H1 (cell line): ENCODE results near the gene MOB3B. TPM values are rescaled to one million over a fixed set of nuclear protein-coding genes. Genes with fewer than 3 reads are reported as not detected.

Experiments used
- CTCF ChIA-PET: fragments of 300-600 bp; sonication (Branson Sonifier 250); formaldehyde crosslinking; loops from one replicate; lab custom pipeline; 2021; ENCODE audit not compliant: partially characterized antibody; lab: Charles Lee
- POLR2A ChIA-PET: fragments of 300-600 bp; sonication (Branson Sonifier 250); formaldehyde crosslinking; loops from one replicate; lab custom pipeline; 2021; ENCODE audit warnings: inconsistent platforms; ENCODE audit not compliant: partially characterized antibody; lab: Charles Lee
- DNase-seq, 2 experiments: peaks; one replicate each; pipeline versions ENCODE4 v3.0.0 to v3.0.0-alpha.2; 2010 to 2022; ENCODE audit warnings: low spot score in 2 of 2, low read depth in 1 of 2, mixed read lengths in 1 of 2
- FAIRE-seq: peaks from 2 replicates; lab custom pipeline; 2011; peaks lifted over from hg19 to GRCh38; lab: Jason Lieb, UNC
- H2AFZ ChIP-seq: 2 replicates; pipeline ENCODE4 v1.8.1; 2012; ENCODE audit warnings: low read length, inconsistent platforms
- H2AK5ac ChIP-seq: 2 replicates; pipeline ENCODE4 v1.6.1; 2013; ENCODE audit warnings: low read depth, low read length
- H2BK120ac ChIP-seq: replicated peaks from 2 replicates; pipeline ENCODE3; 2013; ENCODE audit warnings: low read depth, low read length, inconsistent platforms
- H2BK12ac ChIP-seq: 2 replicates; pipeline ENCODE4 v1.6.1; 2013; ENCODE audit warnings: low read depth, low read length
- H2BK15ac ChIP-seq: 2 replicates; pipeline ENCODE4 v1.6.1; 2013; ENCODE audit warnings: low read length
- H2BK20ac ChIP-seq: 2 replicates; pipeline ENCODE4 v1.6.1; 2013; ENCODE audit warnings: low read length
- H2BK5ac ChIP-seq: 2 replicates; pipeline ENCODE4 v1.6.1; 2013; ENCODE audit warnings: low read depth, low read length
- H3K14ac ChIP-seq: 2 replicates; pipeline ENCODE4 v1.6.1; 2013; ENCODE audit warnings: inconsistent platforms; ENCODE audit not compliant: insufficient read length
- H3K18ac ChIP-seq: 2 replicates; pipeline ENCODE4 v1.6.1; 2013; ENCODE audit warnings: low read length; ENCODE audit errors: extremely low read depth
- H3K23ac ChIP-seq: 2 replicates; pipeline ENCODE4 v1.6.1; 2013; ENCODE audit warnings: inconsistent platforms; ENCODE audit not compliant: insufficient read length
- H3K23me2 ChIP-seq: 2 replicates; pipeline ENCODE4 v1.6.1; 2013; ENCODE audit warnings: low read depth, low read length
- H3K27ac ChIP-seq: 2 replicates; pipeline ENCODE4 v1.6.1; 2011; ENCODE audit warnings: low read depth, low read length, inconsistent platforms
- H3K27me3 ChIP-seq, 4 experiments: replicated peaks in 1 of 4; 1 replicate in 1 of 4; 2 replicates in 3 of 4; pipeline versions ENCODE4 v1.6.1 to v1.8.1; 2011 to 2013; ENCODE audit warnings: low read length in 3 of 4, mild to moderate bottlenecking in 3 of 4, inconsistent platforms in 2 of 4, mixed read lengths in 2 of 4, moderate library complexity in 1 of 4; ENCODE audit not compliant: control insufficient read depth in 3 of 4, insufficient read depth in 3 of 4; ENCODE audit errors: extremely low read depth in 1 of 4
- H3K36me3 ChIP-seq, 4 experiments: 2 replicates each; pipeline versions ENCODE4 v1.6.1 to v1.8.1; 2011 to 2013; ENCODE audit warnings: mild to moderate bottlenecking in 4 of 4, low read length in 3 of 4, moderate library complexity in 2 of 4, control low read depth in 1 of 4, inconsistent platforms in 1 of 4; ENCODE audit not compliant: insufficient read depth in 4 of 4, control insufficient read depth in 2 of 4
- H3K4ac ChIP-seq: replicated peaks from 2 replicates; pipeline ENCODE3; 2013; ENCODE audit warnings: low read length, low read depth, mixed read lengths, inconsistent platforms; ENCODE audit not compliant: insufficient read length
- H3K4me1 ChIP-seq, 4 experiments: replicated peaks in 1 of 4; 1 replicate in 1 of 4; 2 replicates in 3 of 4; pipeline versions ENCODE4 v1.6.1 to v1.8.1; 2011 to 2013; ENCODE audit warnings: low read length in 3 of 4, inconsistent platforms in 2 of 4, mixed read lengths in 1 of 4; ENCODE audit not compliant: insufficient read depth in 4 of 4, control insufficient read depth in 3 of 4
- H3K4me2 ChIP-seq, 2 experiments: 2 replicates each; pipeline versions ENCODE4 v1.6.1 to v1.8.1; 2011 to 2013; ENCODE audit warnings: low read depth in 2 of 2, low read length in 2 of 2, control low read depth in 1 of 2, inconsistent platforms in 1 of 2, mild to moderate bottlenecking in 1 of 2; ENCODE audit not compliant: insufficient read depth in 1 of 2
- H3K4me3 ChIP-seq, 4 experiments: fragments of 200-600, 300-600 bp in 1 of 4; sonication (generic), shearing (Covaris generic), sonication (Bioruptor Twin) in 1 of 4; 2 replicates each; pipeline versions ENCODE4 v1.5.1 to v1.8.1; 2011 to 2016; ENCODE audit warnings: low read length in 4 of 4, low read depth in 3 of 4, control low read depth in 2 of 4, inconsistent platforms in 2 of 4, mild to moderate bottlenecking in 2 of 4, mixed read lengths in 1 of 4, moderate library complexity in 1 of 4; ENCODE audit not compliant: insufficient read depth in 2 of 4; ENCODE audit errors: extremely low read depth in 1 of 4
- H3K56ac ChIP-seq: replicated peaks from 2 replicates; pipeline ENCODE3; 2013; ENCODE audit warnings: low read depth, mild to moderate bottlenecking, mixed read lengths, low read length, inconsistent platforms; ENCODE audit not compliant: insufficient read length
- H3K79me1 ChIP-seq: 2 replicates; pipeline ENCODE4 v1.6.1; 2013; ENCODE audit warnings: low read depth, low read length, control low read depth
- H3K79me2 ChIP-seq, 2 experiments: 2 replicates each; pipeline versions ENCODE4 v1.6.1 to v1.8.1; 2012 to 2013; ENCODE audit warnings: low read length in 2 of 2, mild to moderate bottlenecking in 2 of 2, inconsistent platforms in 1 of 2; ENCODE audit not compliant: insufficient read depth in 2 of 2, control insufficient read depth in 1 of 2
- H3K9ac ChIP-seq, 4 experiments: replicated peaks in 1 of 4; 1 replicate in 1 of 4; 2 replicates in 3 of 4; pipeline versions ENCODE4 v1.6.1 to v1.8.1; 2011 to 2013; ENCODE audit warnings: low read depth in 3 of 4, low read length in 3 of 4, control low read depth in 2 of 4, mild to moderate bottlenecking in 2 of 4, moderate library complexity in 2 of 4, inconsistent platforms in 1 of 4; ENCODE audit errors: extremely low read depth in 1 of 4
- H3K9me3 ChIP-seq, 2 experiments: 2 replicates each; pipeline versions ENCODE4 v1.6.1 to v1.8.1; 2012 to 2013; ENCODE audit warnings: mild to moderate bottlenecking in 2 of 2, moderate library complexity in 2 of 2, control low read depth in 1 of 2, inconsistent platforms in 1 of 2, low read depth in 1 of 2, low read length in 1 of 2, mixed read lengths in 1 of 2; ENCODE audit not compliant: insufficient read depth in 2 of 2
- H4K20me1 ChIP-seq, 2 experiments: replicated peaks in 1 of 2; 2 replicates each; pipeline versions ENCODE3 to v1.8.1; 2011 to 2013; ENCODE audit warnings: inconsistent platforms in 2 of 2, low read length in 2 of 2, mild to moderate bottlenecking in 1 of 2; ENCODE audit not compliant: insufficient read depth in 2 of 2, control insufficient read depth in 1 of 2
- H4K5ac ChIP-seq: 2 replicates; pipeline ENCODE4 v1.6.1; 2013; ENCODE audit warnings: low read length, low read depth, mixed read lengths, inconsistent platforms; ENCODE audit not compliant: insufficient read length
- H4K8ac ChIP-seq: 2 replicates; pipeline ENCODE4 v1.8.0; 2013; ENCODE audit warnings: mild to moderate bottlenecking, moderate library complexity, low read length, inconsistent platforms; ENCODE audit not compliant: insufficient read depth; ENCODE audit errors: extremely low read depth
- H4K91ac ChIP-seq: replicated peaks from 2 replicates; pipeline ENCODE3; 2013; ENCODE audit warnings: low read length, mixed read lengths, inconsistent platforms; ENCODE audit not compliant: insufficient read length
- ASH2L ChIP-seq: fragments of 200-600, 300-600 bp; sonication (generic); IDR thresholded peaks from one replicate; pipeline ENCODE4 v1.7.1; 2017; ENCODE audit warnings: low read length
- CEBPB ChIP-seq: IDR thresholded peaks from 2 replicates; pipeline ENCODE4 v1.6.1; 2012; ENCODE audit warnings: low read depth, low read length
- CTBP2 ChIP-seq: IDR thresholded peaks from 2 replicates; pipeline ENCODE4 v1.7.0; 2011; ENCODE audit warnings: borderline replicate concordance, mild to moderate bottlenecking, moderate library complexity, mixed read lengths, low read length; ENCODE audit not compliant: insufficient read depth, insufficient read length
- HDAC2 ChIP-seq, 2 experiments: fragments of 300-600 bp in 1 of 2; sonication (generic) in 1 of 2; IDR thresholded peaks; 2 replicates each; pipeline ENCODE4 v1.6.1; 2011 to 2012; ENCODE audit warnings: low read depth in 2 of 2, low read length in 2 of 2, mild to moderate bottlenecking in 2 of 2, moderate library complexity in 2 of 2, borderline replicate concordance in 1 of 2, inconsistent platforms in 1 of 2
- NRF1 ChIP-seq: IDR thresholded peaks from 2 replicates; pipeline ENCODE4 v1.6.1; 2011; ENCODE audit warnings: mild to moderate bottlenecking, low read depth, low read length, improper control_type of control experiment
- POLR2AphosphoS5 ChIP-seq: IDR thresholded peaks from 2 replicates; pipeline ENCODE4 v1.6.1; 2011; ENCODE audit warnings: low read depth, low read length
- SAP30 ChIP-seq: fragments of 300-600 bp; sonication (generic); IDR thresholded peaks from 2 replicates; pipeline ENCODE4 v1.7.1; 2012; ENCODE audit warnings: low read length, moderate library complexity, mild to moderate bottlenecking, inconsistent platforms; ENCODE audit not compliant: insufficient read depth, insufficient replicate concordance
- SP1 ChIP-seq: IDR thresholded peaks from 2 replicates; pipeline ENCODE4 v1.6.1; 2011; ENCODE audit warnings: low read depth, low read length
- SRF ChIP-seq: IDR thresholded peaks from 2 replicates; pipeline ENCODE4 v1.6.1; 2011; ENCODE audit warnings: mild to moderate bottlenecking, low read depth, low read length, moderate library complexity
- TBP ChIP-seq: IDR thresholded peaks from 2 replicates; pipeline ENCODE4 v1.6.1; 2011; ENCODE audit warnings: low read depth, low read length, improper control_type of control experiment
- TCF12 ChIP-seq: IDR thresholded peaks from 2 replicates; pipeline ENCODE4 v1.6.1; 2011; ENCODE audit warnings: low read depth, mild to moderate bottlenecking, low read length
- WGBS, 2 experiments: shearing (Covaris generic) in 1 of 2; methylation state at CpG; one replicate each; pipeline versions ENCODE4 v1.1.6 to v1.1.7; 2013 to 2015; ENCODE audit warnings: low lambda C conversion rate in 2 of 2, mixed read lengths in 2 of 2, inconsistent platforms in 1 of 2, low coverage in 1 of 2, missing lambda C conversion rate in 1 of 2; ENCODE audit not compliant: insufficient replicate concordance in 2 of 2, insufficient coverage in 1 of 2, insufficient read length in 1 of 2; ENCODE audit errors: extremely low coverage in 1 of 2, missing lambda C conversion rate in 1 of 2; 5-methylcytosine and 5-hydroxymethylcytosine counted together
- polyA plus RNA-seq, 7 experiments: library from polyadenylated mRNA; depleted of rRNA in 3 of 7; stranded (reverse) in 5 of 7; unstranded in 2 of 7; fragments of >200 nt in 5 of 7; fragments of 200-250 nt in 2 of 7; gene quantifications; 1 replicate in 5 of 7; 2 replicates in 1 of 7; 4 replicates in 1 of 7; pipeline versions ENCODE4 v1.2.1 to v1.2.3, GENCODE V29; 2011 to 2013; ENCODE audit warnings: missing spikeins in 2 of 7, mixed read lengths in 2 of 7
- total RNA-seq: library from RNA; stranded (reverse); fragmentation: NEBNext Ultra II Directional; extraction: Animal tissue kit (Norgen Biotek cat#: 25700); gene quantifications from 2 replicates; pipeline ENCODE4 v1.2.1, GENCODE V29; 2021
- TF ChIP-seq, protein P1 (sequence below): IDR thresholded peaks from 2 replicates; pipeline ENCODE4 v1.6.1; 2012; ENCODE audit warnings: inconsistent platforms

MOB3B gene
- total and polyA plus RNA-seq, 2 of the 8 experiments (the other 6 are each of a cell fraction or from before 2014, with no cell fraction given) = 12.7 to 16.1 TPM

DNA sequence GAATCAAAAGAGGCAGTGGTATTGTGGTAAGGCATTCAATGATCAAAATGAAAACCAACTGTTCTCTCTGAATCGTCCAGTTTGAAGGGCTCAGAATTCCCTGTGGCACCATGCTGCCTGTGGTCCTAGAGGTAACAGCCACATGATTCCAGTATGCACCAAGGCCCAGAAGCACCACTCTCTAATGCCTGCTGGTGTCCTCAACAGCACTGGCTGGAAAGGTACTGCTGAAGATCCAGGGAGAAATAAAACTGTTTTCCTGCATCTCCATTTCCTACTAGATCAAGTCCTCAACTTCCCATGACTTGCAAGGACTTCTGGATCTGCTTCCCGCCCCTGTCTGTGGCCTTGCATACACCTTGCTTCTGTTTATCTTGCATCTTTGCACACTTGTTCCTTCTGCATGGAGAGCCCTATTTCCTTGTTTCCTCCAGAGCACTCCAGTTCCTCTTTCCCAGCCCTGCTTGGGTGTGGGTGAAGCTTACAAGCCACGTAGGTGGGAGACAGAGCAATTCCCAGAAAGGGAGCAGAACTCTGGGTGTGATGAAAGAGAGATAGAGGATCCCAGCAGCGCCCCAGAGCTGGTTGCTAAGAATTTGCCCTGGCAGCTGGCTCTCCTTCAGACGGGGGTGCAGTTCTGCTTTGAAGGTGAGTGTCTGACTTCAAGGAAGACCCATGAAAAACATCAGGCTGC lies 191.6 kb downstream of the MOB3B start:
- Histone ChIP-seq H2BK15ac (no peak overlapping the region), H3K23ac (no peak overlapping the region), H2AFZ (no peak overlapping the region), H2AK5ac (0 out of 2 replicates have a peak overlapping the region, but pooled peaks have one; percentile 28), H2BK5ac (no peak overlapping the region), H3K9me3 (peaks cover 0 to 8% of the 10 kb centered on the region in 2 experiments; a peak in 1 of 4 replicates), H3K27ac (no peak overlapping the region), H4K5ac (no peak overlapping the region), H3K79me1 (no peaks in the 10 kb centered on the region), H3K9ac (no peak overlapping the region), H2BK120ac (no peak overlapping the region), H3K4ac (no peak overlapping the region), H3K27me3 (no peaks in the 10 kb centered on the region), H3K4me1 (peaks cover 2 to 16% (median 14%) of the 10 kb centered on the region in 4 experiments; a peak in 6 of 7 replicates), H4K91ac (no peak overlapping the region), H4K8ac (no peak overlapping the region), H4K20me1 (no peaks in the 10 kb centered on the region), H3K18ac (no peak overlapping the region), H3K56ac (no peak overlapping the region), H3K14ac (no peak overlapping the region), H3K23me2 (no peaks in the 10 kb centered on the region), H3K36me3 (0 out of 8 replicates have a peak, but pooled peaks cover 0 to 3% (median 0%) of the 10 kb centered on the region in 4 experiments), H2BK20ac (peak overlapping the region; percentile 36; the same call in 1 of the 2 replicates), H2BK12ac (peak overlapping the region; percentile 41), H3K79me2 (no peaks in the 10 kb centered on the region), H3K4me3 (no peak overlapping the region), H3K4me2 (no peak overlapping the region)
- 84% methylated on average over 5 of the region's 5 CpGs; no CpG with 5 or more reads in 1 of the 2 experiments for WGBS, 2 experiments
- ChIA-PET CTCF (interaction anchor here (0.6 to 4.8 kb wide), 9 partner anchors 9 to 491 kb away, joined by 3 to 13 read pairs (median 3); no protein-coding TSS in a partner anchor), POLR2A (interaction anchor here (0.6 to 0.9 kb wide), 2 partner anchors 200 to 300 kb away, joined by 3 read pairs; no protein-coding TSS in a partner anchor)
- DNase-seq (no peak), FAIRE-seq (no peak)
- TF ChIP-seq TCF12 (no peak), CEBPB (no peak), TBP (no peak), SP1 (no peak), NRF1 (no peak), SRF (no peak), CTBP2 (no peak), SAP30 (no peak), POLR2AphosphoS5 (no peak), ASH2L (no peak), HDAC2 (IDR thresholded peaks at IDR 0.05; ENCODE audit: borderline replicate concordance in 1 of 2, low read depth in 2 of 2, low read length in 2 of 2) (no peak)
- TF ChIP-seq, protein P1, sequence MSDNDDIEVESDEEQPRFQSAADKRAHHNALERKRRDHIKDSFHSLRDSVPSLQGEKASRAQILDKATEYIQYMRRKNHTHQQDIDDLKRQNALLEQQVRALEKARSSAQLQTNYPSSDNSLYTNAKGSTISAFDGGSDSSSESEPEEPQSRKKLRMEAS = no peak
